H9 (cell line): ENCODE measurements around the gene DCDC2C. TPM values are rescaled to one million over a fixed set of nuclear protein-coding genes. Genes with fewer than 3 reads are reported as not detected.

Source experiments
- DNase-seq: peaks from one replicate; pipeline ENCODE4 v3.0.0-alpha.2; 2017
- H2AFZ ChIP-seq: one replicate; pipeline ENCODE4 v1.6.1; 2013; ENCODE audit warnings: mild to moderate bottlenecking, low read length, control low read depth, moderate library complexity
- H2AK5ac ChIP-seq: 2 replicates; pipeline ENCODE4 v1.6.1; 2013; ENCODE audit warnings: low read length, control low read depth, mixed read lengths; ENCODE audit not compliant: insufficient read length
- H2BK120ac ChIP-seq: one replicate; pipeline ENCODE4 v1.6.1; 2013; ENCODE audit warnings: low read depth, mild to moderate bottlenecking, low read length, control low read depth, inconsistent platforms; ENCODE audit not compliant: poor library complexity, severe bottlenecking
- H2BK12ac ChIP-seq: 2 replicates; pipeline ENCODE4 v1.6.1; 2013; ENCODE audit warnings: low read length, control low read depth, mixed read lengths, low read depth; ENCODE audit not compliant: insufficient read length
- H2BK15ac ChIP-seq: 2 replicates; pipeline ENCODE4 v1.6.1; 2013; ENCODE audit warnings: low read depth, low read length, control low read depth
- H2BK20ac ChIP-seq: one replicate; pipeline ENCODE4 v1.6.1; 2013; ENCODE audit warnings: low read depth, mild to moderate bottlenecking, low read length, control low read depth, inconsistent platforms; ENCODE audit not compliant: poor library complexity, severe bottlenecking
- H2BK5ac ChIP-seq: 2 replicates; pipeline ENCODE4 v1.6.1; 2013; ENCODE audit warnings: low read length, control low read depth, mixed read lengths; ENCODE audit not compliant: insufficient read length
- H3K14ac ChIP-seq: 2 replicates; pipeline ENCODE4 v1.6.1; 2013; ENCODE audit warnings: low read length, control low read depth; ENCODE audit not compliant: insufficient read depth
- H3K18ac ChIP-seq: 2 replicates; pipeline ENCODE4 v1.6.1; 2013; ENCODE audit warnings: low read depth, mild to moderate bottlenecking, mixed read lengths, low read length, control low read depth; ENCODE audit not compliant: insufficient read length
- H3K23ac ChIP-seq: 2 replicates; pipeline ENCODE4 v1.6.1; 2013; ENCODE audit warnings: low read length, control low read depth, mixed read lengths, low read depth; ENCODE audit not compliant: insufficient read length
- H3K23me2 ChIP-seq: 2 replicates; pipeline ENCODE4 v1.6.1; 2013; ENCODE audit warnings: low read depth, mild to moderate bottlenecking, mixed read lengths, low read length, control low read depth; ENCODE audit not compliant: insufficient read length, poor library complexity, severe bottlenecking
- H3K27ac ChIP-seq: 2 replicates; pipeline ENCODE4 v1.5.1; 2013; ENCODE audit warnings: low read length, control low read depth, mixed read lengths, low read depth; ENCODE audit not compliant: insufficient read length
- H3K27me3 ChIP-seq: 2 replicates; pipeline ENCODE4 v1.6.1; 2013; ENCODE audit warnings: low read length, control low read depth, inconsistent platforms; ENCODE audit not compliant: insufficient read depth
- H3K4ac ChIP-seq: 2 replicates; pipeline ENCODE4 v1.6.1; 2013; ENCODE audit warnings: low read depth, mild to moderate bottlenecking, control low read depth, inconsistent platforms, low read length, moderate library complexity
- H3K4me1 ChIP-seq: 2 replicates; pipeline ENCODE4 v1.6.1; 2013; ENCODE audit warnings: low read length, control low read depth, inconsistent platforms; ENCODE audit not compliant: insufficient read depth
- H3K4me2 ChIP-seq: 2 replicates; pipeline ENCODE4 v1.6.1; 2013; ENCODE audit warnings: low read length, control low read depth, mixed read lengths; ENCODE audit not compliant: insufficient read length, insufficient read depth
- H3K56ac ChIP-seq: 2 replicates; pipeline ENCODE4 v1.6.1; 2013; ENCODE audit warnings: low read depth, mild to moderate bottlenecking, mixed read lengths, low read length, control low read depth; ENCODE audit not compliant: insufficient read length
- H3K79me1 ChIP-seq: 2 replicates; pipeline ENCODE4 v1.6.1; 2013; ENCODE audit warnings: low read depth, mild to moderate bottlenecking, moderate library complexity, low read length, control low read depth, inconsistent platforms; ENCODE audit not compliant: insufficient read depth, poor library complexity, severe bottlenecking
- H3K79me2 ChIP-seq: 2 replicates; pipeline ENCODE4 v1.6.1; 2013; ENCODE audit warnings: low read length, control low read depth, inconsistent platforms; ENCODE audit not compliant: insufficient read depth
- H3K9ac ChIP-seq: 2 replicates; pipeline ENCODE4 v1.6.1; 2013; ENCODE audit warnings: low read length, control low read depth, mixed read lengths; ENCODE audit not compliant: insufficient read length; ENCODE audit errors: extremely low read depth
- H3K9me3 ChIP-seq: one replicate; pipeline ENCODE4 v1.6.1; 2013; ENCODE audit warnings: low read depth, low read length, inconsistent platforms; ENCODE audit not compliant: control insufficient read depth
- H3T11ph ChIP-seq: one replicate; pipeline ENCODE4 v1.6.1; 2013; ENCODE audit warnings: mild to moderate bottlenecking, low read length, control low read depth, inconsistent platforms
- H4K20me1 ChIP-seq: one replicate; pipeline ENCODE4 v1.6.1; 2013; ENCODE audit not compliant: control insufficient read depth, insufficient read length, insufficient read depth
- H4K5ac ChIP-seq: 2 replicates; pipeline ENCODE4 v1.6.1; 2013; ENCODE audit warnings: low read depth, mild to moderate bottlenecking, mixed read lengths, low read length, control low read depth; ENCODE audit not compliant: insufficient read length
- H4K8ac ChIP-seq: replicated peaks from 2 replicates; pipeline ENCODE4 v1.6.1; 2013; ENCODE audit warnings: low read length, control low read depth, mixed read lengths, low read depth; ENCODE audit not compliant: insufficient read length
- H4K91ac ChIP-seq: 2 replicates; pipeline ENCODE4 v1.6.1; 2013; ENCODE audit warnings: low read depth, mild to moderate bottlenecking, moderate library complexity, mixed read lengths, low read length, control low read depth; ENCODE audit not compliant: insufficient read length
- H3K27ac Mint-ChIP-seq, 3 experiments: 2 replicates in 2 of 3; 3 replicates in 1 of 3; pipeline ENCODE4 v1.8.0; 2020 to 2021; ENCODE audit warnings: mixed read lengths in 3 of 3, mild to moderate bottlenecking in 1 of 3, moderate library complexity in 1 of 3
- H3K27me3 Mint-ChIP-seq: 2 replicates; pipeline ENCODE4 v1.8.0; 2021; ENCODE audit warnings: low read depth, mild to moderate bottlenecking, moderate library complexity, mixed read lengths
- H3K36me3 Mint-ChIP-seq, 3 experiments: 2 replicates in 2 of 3; 3 replicates in 1 of 3; pipeline ENCODE4 v1.8.0; 2020 to 2021; ENCODE audit warnings: low read depth in 3 of 3, mixed read lengths in 3 of 3; ENCODE audit not compliant: insufficient read depth in 1 of 3
- H3K4me1 Mint-ChIP-seq, 2 experiments: 2 replicates each; pipeline ENCODE4 v1.8.0; 2020; ENCODE audit warnings: mixed read lengths in 2 of 2
- H3K4me3 Mint-ChIP-seq, 2 experiments: 2 replicates in 1 of 2; 3 replicates in 1 of 2; pipeline ENCODE4 v1.8.0; 2020 to 2021; ENCODE audit warnings: mild to moderate bottlenecking in 2 of 2, mixed read lengths in 2 of 2, moderate library complexity in 1 of 2
- H3K9me3 Mint-ChIP-seq, 2 experiments: 2 replicates in 1 of 2; 3 replicates in 1 of 2; pipeline ENCODE4 v1.8.0; 2020; ENCODE audit warnings: mild to moderate bottlenecking in 2 of 2, mixed read lengths in 2 of 2, moderate library complexity in 1 of 2
- CTCF ChIP-seq: fragments of 200-600 bp; sonication (generic); conservative IDR thresholded peaks from 3 replicates; pipeline ENCODE4 v1.8.0; 2021; ENCODE audit warnings: antibody characterized with exemption, mild to moderate bottlenecking
- WGBS: extraction: QIAGEN DNeasy Blood & Tissue Kit; methylation state at CpG from one replicate; pipeline ENCODE4 v1.1.7; 2013; ENCODE audit warnings: missing lambda C conversion rate, low lambda C conversion rate, mixed read lengths; ENCODE audit not compliant: insufficient read length; ENCODE audit errors: extremely low coverage; 5-methylcytosine and 5-hydroxymethylcytosine counted together
- total RNA-seq: library from RNA; stranded (reverse); gene quantifications from 2 replicates; pipeline ENCODE4 v1.2.1, GENCODE V29; 2021

The DCDC2C gene
- total RNA-seq, 1 experiment from 2014 or later, result not detected

GRCh38 chr2:3672861-3673678 is 30.3 kb upstream of the DCDC2C start:
- Histone ChIP-seq H3K79me2 (no peaks in the 10 kb centered on the region), H3T11ph (no peak overlapping the region), H4K91ac (no peak overlapping the region), H2BK15ac (no peak overlapping the region), H2AFZ (no peak overlapping the region), H3K56ac (no peak overlapping the region), H3K27ac (no peak overlapping the region), H4K5ac (no peak overlapping the region), H3K79me1 (no peaks in the 10 kb centered on the region), H2BK5ac (no peak overlapping the region), H3K23me2 (peaks cover 2% of the 10 kb centered on the region), H2BK120ac (no peak overlapping the region), H3K4me2 (no peak overlapping the region), H3K9ac (no peak overlapping the region), H4K8ac (no peak overlapping the region), H3K4ac (no peak overlapping the region), H4K20me1 (peaks cover 1% of the 10 kb centered on the region), H2BK20ac (no peak overlapping the region), H3K23ac (no peak overlapping the region), H3K18ac (no peak overlapping the region), H3K14ac (no peak overlapping the region), H3K27me3 (no peaks in the 10 kb centered on the region), H3K9me3 (no peaks in the 10 kb centered on the region), H3K4me1 (no peaks in the 10 kb centered on the region), H2BK12ac (no peak overlapping the region), H2AK5ac (no peak overlapping the region)
- Mint-ChIP-seq H3K36me3 (no peaks in the 10 kb centered on the region), H3K9me3 (no peaks in the 10 kb centered on the region; a peak in 1 of 5 replicates), H3K27me3 (peaks cover 11% of the 10 kb centered on the region), H3K4me3 (no peak overlapping the region), H3K4me1 (no peaks in the 10 kb centered on the region), H3K27ac (no peak overlapping the region)
- no peak for TF ChIP-seq CTCF
- DNase-seq, result no peak
- no CpG with 5 or more reads among the region's 9 CpGs for WGBS
